EL (cell line): Measurements from ENCODE around the gene CRADD.
A peak's percentile ranks its signal among the peaks of the same experiment; 100 is the strongest.
"Not testable (repeated sequence)": the region's sequence is repeated elsewhere in the genome, so short reads cannot be mapped to it uniquely, and the experiment has no call there.

Experiments used
- DNase-seq: peaks from one replicate; pipeline ENCODE4 v3.0.0-alpha.2; 2016

The CRADD gene

GRCh38 chr12:93788853-93789252 is 111.7 kb downstream of the CRADD start:
- DNase-seq: no peak

GRCh38 chr12:93789767-93790166 is 112.6 kb downstream of the CRADD start:
- DNase-seq: no peak

GRCh38 chr12:93790472-93791152 is 113.4 kb downstream of the CRADD start:
- DNase-seq: peak; percentile 87

GRCh38 chr12:93793007-93793406 is 115.8 kb downstream of the CRADD start:
- no peak for DNase-seq

GRCh38 chr12:93793983-93794382 is 116.8 kb downstream of the CRADD start:
- DNase-seq: peak; percentile 59

- DNase-seq: no peak
Observed at GRCh38 chr12:93794738-93795137, 117.6 kb downstream of the CRADD start.

- DNase-seq: no peak
Observed at GRCh38 chr12:93795352-93795751, 118.2 kb downstream of the CRADD start.

GRCh38 chr12:93796729-93797128 is 119.6 kb downstream of the CRADD start:
- DNase-seq: no peak

- no peak for DNase-seq
Observed at GRCh38 chr12:93798279-93799151, 121.3 kb downstream of the CRADD start.

- DNase-seq: not testable (repeated sequence)
Observed at GRCh38 chr12:93801666-93802065, 124.5 kb downstream of the CRADD start.

- peak; percentile 35 for DNase-seq
Observed at GRCh38 chr12:93802293-93802692, 125.1 kb downstream of the CRADD start.

GRCh38 chr12:93802698-93803423 is 125.7 kb downstream of the CRADD start:
- peak; percentile 40 for DNase-seq

GRCh38 chr12:93803424-93803807 is 126.2 kb downstream of the CRADD start:
- DNase-seq: peak; percentile 57

GRCh38 chr12:93804392-93805179 is 127.4 kb downstream of the CRADD start:
- DNase-seq: no peak

GRCh38 chr12:93805736-93806141 is 128.6 kb downstream of the CRADD start:
- DNase-seq: no peak

- no peak for DNase-seq
Observed at GRCh38 chr12:93807354-93807753, 130.2 kb downstream of the CRADD start.

- DNase-seq: no peak
Observed at GRCh38 chr12:93808169-93808899, 131.2 kb downstream of the CRADD start.

- DNase-seq: no peak
Observed at GRCh38 chr12:93812626-93813025, 135.5 kb downstream of the CRADD start.

GRCh38 chr12:93813186-93813585 is 136.0 kb downstream of the CRADD start:
- DNase-seq: no peak

GRCh38 chr12:93813972-93814821 is 137.0 kb downstream of the CRADD start:
- no peak for DNase-seq

GRCh38 chr12:93818488-93819049 is 141.4 kb downstream of the CRADD start:
- no peak for DNase-seq
